ENCODE measurements around the gene TBCK. TPM values are rescaled to one million over a fixed set of nuclear protein-coding genes. Genes with fewer than 3 reads are reported as not detected.

Gene TBCK
- total RNA-seq: 10 to 100 TPM; 15.7 to 18.8 TPM

GRCh38 chr4:106315968-106316772, at the start of gene TBCK, which contains the start of gene AIMP1:
TBCK (minus strand) TSS chr4:106316209; CDS start chr4:106308960, 7,249 bp downstream.
AIMP1 (plus strand) TSS chr4:106316550; CDS start chr4:106325010, 8,460 bp downstream.
- no peaks in the 10 kb centered on the region for H3K27me3 ChIP-seq
- no peaks in the 10 kb centered on the region for H3K36me3 ChIP-seq
- H3K27ac ChIP-seq: peak within 1 kb of the TSS; percentile 90 to 92
- H3K9me3 ChIP-seq: no peaks in the 10 kb centered on the region
- H3K4me3 ChIP-seq: peak within 1 kb of the TSS; percentile 80 to 95
- DNase-seq (ENCODE audit: low spot score): peak; percentile 92
- H3K4me1 ChIP-seq: peaks cover 0 to 34% of the 10 kb centered on the region in 2 donors
- no peak for TF ChIP-seq CTCF (IDR thresholded peaks at IDR 0.05)

GRCh38 chr4:106365613-106366012, 49.6 kb upstream of the TBCK start:
- no peaks in the 10 kb centered on the region for H3K9me3 ChIP-seq
- no peaks in the 10 kb centered on the region for H3K27me3 ChIP-seq
- DNase-seq (ENCODE audit: low spot score): no peak
- no peaks in the 10 kb centered on the region for H3K4me1 ChIP-seq
- no peak overlapping the region for H3K27ac ChIP-seq
- no peaks in the 10 kb centered on the region for H3K36me3 ChIP-seq
- TF ChIP-seq CTCF (IDR thresholded peaks at IDR 0.05): no peak
- no peak overlapping the region for H3K4me3 ChIP-seq

GRCh38 chr4:106364282-106364681, 48.3 kb upstream of the TBCK start:
- H3K27me3 ChIP-seq: no peaks in the 10 kb centered on the region
- no peak overlapping the region for H3K27ac ChIP-seq
- no peaks in the 10 kb centered on the region for H3K36me3 ChIP-seq
- TF ChIP-seq CTCF (IDR thresholded peaks at IDR 0.05): no peak
- no peak overlapping the region for H3K4me3 ChIP-seq
- no peak for DNase-seq (ENCODE audit: low spot score)
- H3K9me3 ChIP-seq: no peaks in the 10 kb centered on the region
- H3K4me1 ChIP-seq: no peaks in the 10 kb centered on the region

GRCh38 chr4:106362086-106362825, 46.2 kb upstream of the TBCK start:
- Histone ChIP-seq H3K4me1 (no peaks in the 10 kb centered on the region), H3K27me3 (no peaks in the 10 kb centered on the region), H3K36me3 (no peaks in the 10 kb centered on the region), H3K9me3 (no peaks in the 10 kb centered on the region), H3K4me3 (no peak overlapping the region), H3K27ac (no peak overlapping the region)
- TF ChIP-seq CTCF (IDR thresholded peaks at IDR 0.05): no peak
- DNase-seq (ENCODE audit: low spot score): no peak

GRCh38 chr4:106358899-106359298, 42.9 kb upstream of the TBCK start:
- no peaks in the 10 kb centered on the region for H3K4me1 ChIP-seq
- TF ChIP-seq CTCF (IDR thresholded peaks at IDR 0.05): no peak
- H3K9me3 ChIP-seq: no peaks in the 10 kb centered on the region
- no peak for DNase-seq (ENCODE audit: low spot score)
- no peaks in the 10 kb centered on the region for H3K27me3 ChIP-seq
- no peak overlapping the region for H3K27ac ChIP-seq
- H3K4me3 ChIP-seq: no peak overlapping the region
- no peaks in the 10 kb centered on the region for H3K36me3 ChIP-seq
